Activated T-cell treated with anti-CD3 and anti-CD28 coated beads, Interleukin-2, amount 50 U/mL, for 24 hours (primary cell): ENCODE results near the gene TAS2R46.
"Not testable (repeated sequence)": the region's sequence is repeated elsewhere in the genome, so short reads cannot be mapped to it uniquely, and the experiment has no call there.

Experiments used
- DNase-seq: peaks from one replicate; pipeline ENCODE4 v3.0.0-alpha.2; 2020
- H3K27ac Mint-ChIP-seq: 2 replicates; pipeline ENCODE4 v1.8.0; 2020; ENCODE audit warnings: mild to moderate bottlenecking, mixed read lengths
- H3K27me3 Mint-ChIP-seq: 2 replicates; pipeline ENCODE4 v1.8.0; 2020; ENCODE audit warnings: mixed read lengths
- H3K36me3 Mint-ChIP-seq: 2 replicates; pipeline ENCODE4 v1.8.0; 2020; ENCODE audit warnings: low read depth, mixed read lengths
- H3K4me1 Mint-ChIP-seq: 2 replicates; pipeline ENCODE4 v1.8.0; 2020; ENCODE audit warnings: low read depth, mixed read lengths
- H3K4me3 Mint-ChIP-seq: 2 replicates; pipeline ENCODE4 v1.8.0; 2020; ENCODE audit warnings: mild to moderate bottlenecking, moderate library complexity, mixed read lengths
- H3K9me3 Mint-ChIP-seq: 2 replicates; pipeline ENCODE4 v1.8.0; 2020; ENCODE audit warnings: mixed read lengths

Gene TAS2R46

DNA sequence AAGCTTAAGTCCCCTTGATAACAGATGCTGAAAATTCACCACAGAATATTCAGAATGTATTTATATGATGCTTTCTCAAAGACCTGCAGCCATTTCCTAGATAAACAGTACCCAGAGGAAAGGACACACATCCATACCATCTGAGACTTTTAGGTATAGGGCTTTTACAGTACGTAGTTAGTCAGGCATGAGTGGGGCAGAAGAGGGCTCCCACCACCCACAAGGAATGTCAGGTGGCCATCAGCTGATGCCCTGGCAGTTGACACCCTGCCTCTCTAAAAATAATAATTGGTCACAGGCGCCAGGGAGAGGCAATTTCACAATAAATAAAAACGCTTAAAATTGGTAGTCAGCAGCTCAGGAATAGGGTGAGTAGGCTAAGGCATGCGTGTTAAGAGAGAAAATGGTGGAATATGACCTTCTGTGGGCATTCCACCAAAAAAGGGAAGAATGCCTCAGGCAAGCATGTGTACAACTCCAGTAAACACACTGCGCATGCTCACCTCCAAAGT is 7.8 kb upstream of the TAS2R46 start:
- no peak for DNase-seq
- H3K27ac Mint-ChIP-seq = no peak overlapping the region
- H3K4me3 Mint-ChIP-seq = no peak overlapping the region
- H3K27me3 Mint-ChIP-seq = no peaks in the 10 kb centered on the region
- H3K4me1 Mint-ChIP-seq = peaks cover 11% of the 10 kb centered on the region
- H3K36me3 Mint-ChIP-seq = peaks cover 55% of the 10 kb centered on the region
- no peaks in the 10 kb centered on the region for H3K9me3 Mint-ChIP-seq

DNA sequence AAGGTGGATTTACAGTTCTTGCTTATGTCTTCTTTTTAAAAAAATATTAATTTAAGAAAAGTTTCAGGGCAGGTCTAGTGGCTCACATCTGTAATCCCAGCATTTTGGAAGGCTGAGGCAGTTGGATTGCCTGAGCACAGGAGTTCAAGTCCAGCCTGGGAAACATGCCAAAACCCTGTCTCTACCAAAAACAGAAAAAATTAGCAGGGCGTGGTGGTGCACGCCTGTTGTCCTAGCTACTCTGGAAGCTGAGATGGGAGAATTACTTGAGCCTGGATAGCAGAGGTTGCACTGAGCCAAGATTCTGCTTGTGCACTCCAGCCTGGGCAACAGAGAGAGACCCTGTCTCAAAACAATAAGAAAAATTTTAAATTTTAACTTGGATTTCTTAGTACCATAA is 5.4 kb upstream of the TAS2R46 start:
- no peaks in the 10 kb centered on the region for H3K27me3 Mint-ChIP-seq
- DNase-seq = no peak
- H3K4me3 Mint-ChIP-seq = no peak overlapping the region
- peaks cover 42% of the 10 kb centered on the region for H3K36me3 Mint-ChIP-seq
- no peaks in the 10 kb centered on the region for H3K9me3 Mint-ChIP-seq
- no peak overlapping the region for H3K27ac Mint-ChIP-seq
- peaks cover 22% of the 10 kb centered on the region for H3K4me1 Mint-ChIP-seq

DNA sequence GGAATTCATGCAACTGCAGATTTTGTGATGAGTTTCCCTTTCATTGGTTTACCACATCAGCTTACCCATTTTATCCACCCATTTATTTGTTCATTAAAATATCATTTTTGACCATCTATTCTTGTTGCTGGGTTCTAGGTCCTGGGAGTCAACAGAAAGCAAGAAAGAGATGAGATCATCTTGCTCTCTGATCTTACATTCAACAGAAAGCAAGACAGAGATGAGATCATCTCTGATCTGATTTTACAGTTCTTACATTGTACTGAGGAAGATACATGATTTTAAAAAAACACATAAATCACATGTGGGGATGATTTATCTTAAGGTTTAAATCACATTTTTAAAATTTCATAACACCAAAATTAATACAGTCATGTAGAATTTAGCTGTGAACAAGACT is 2.3 kb downstream of the TAS2R46 start:
- H3K4me3 Mint-ChIP-seq = no peak overlapping the region
- no peak overlapping the region for H3K27ac Mint-ChIP-seq
- no peaks in the 10 kb centered on the region for H3K27me3 Mint-ChIP-seq
- no peak for DNase-seq
- H3K4me1 Mint-ChIP-seq = peaks cover 29% of the 10 kb centered on the region
- H3K36me3 Mint-ChIP-seq = peaks cover 39% of the 10 kb centered on the region
- peaks cover 7% of the 10 kb centered on the region for H3K9me3 Mint-ChIP-seq

DNA sequence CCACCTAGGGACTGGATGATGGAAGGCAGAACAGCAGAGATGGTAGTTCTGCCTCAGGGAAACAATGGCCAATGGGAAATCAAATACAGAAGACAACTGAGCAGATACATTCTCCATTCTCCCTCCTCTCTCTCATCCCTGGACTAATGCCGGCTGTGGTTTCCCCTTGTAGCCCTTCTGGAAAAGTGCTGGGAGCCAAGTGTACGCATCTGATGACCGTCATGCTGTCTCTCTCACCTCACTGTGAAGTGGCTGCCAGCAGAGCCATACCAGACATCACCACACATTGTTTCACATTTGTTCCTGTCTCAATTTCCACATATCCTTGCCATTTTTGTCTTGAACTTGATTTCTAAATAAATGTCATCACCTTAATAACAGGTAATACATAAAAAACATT is 3.1 kb downstream of the TAS2R46 start:
- Mint-ChIP-seq H3K36me3 (peaks cover 39% of the 10 kb centered on the region), H3K9me3 (peaks cover 7% of the 10 kb centered on the region), H3K4me1 (peaks cover 26% of the 10 kb centered on the region), H3K27ac (no peak overlapping the region), H3K27me3 (no peaks in the 10 kb centered on the region), H3K4me3 (no peak overlapping the region)
- no peak for DNase-seq

DNA sequence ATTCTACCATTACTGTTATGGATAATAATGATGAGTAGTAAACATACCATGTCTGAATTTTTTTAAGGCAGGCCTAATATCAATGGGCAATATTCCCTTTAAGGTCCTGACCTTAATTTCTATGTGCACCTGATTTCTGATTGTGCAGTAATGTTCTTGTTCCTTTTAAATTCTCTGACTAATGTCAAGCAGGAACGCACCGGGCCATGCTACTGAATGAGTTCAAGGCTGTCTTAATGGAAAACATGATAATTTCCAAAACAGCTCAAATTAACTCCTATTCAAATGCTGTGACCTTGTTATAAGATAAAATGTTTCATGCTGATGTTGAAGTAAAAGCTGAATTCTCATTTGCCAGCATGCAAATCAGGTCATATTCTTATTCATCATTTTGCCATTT is 6.8 kb downstream of the TAS2R46 start:
- no peak overlapping the region for H3K4me3 Mint-ChIP-seq
- H3K9me3 Mint-ChIP-seq = peaks cover 25% of the 10 kb centered on the region
- H3K4me1 Mint-ChIP-seq = peaks cover 6% of the 10 kb centered on the region
- DNase-seq = no peak
- peaks cover 68% of the 10 kb centered on the region for H3K36me3 Mint-ChIP-seq
- H3K27ac Mint-ChIP-seq = no peak overlapping the region
- no peaks in the 10 kb centered on the region for H3K27me3 Mint-ChIP-seq

DNA sequence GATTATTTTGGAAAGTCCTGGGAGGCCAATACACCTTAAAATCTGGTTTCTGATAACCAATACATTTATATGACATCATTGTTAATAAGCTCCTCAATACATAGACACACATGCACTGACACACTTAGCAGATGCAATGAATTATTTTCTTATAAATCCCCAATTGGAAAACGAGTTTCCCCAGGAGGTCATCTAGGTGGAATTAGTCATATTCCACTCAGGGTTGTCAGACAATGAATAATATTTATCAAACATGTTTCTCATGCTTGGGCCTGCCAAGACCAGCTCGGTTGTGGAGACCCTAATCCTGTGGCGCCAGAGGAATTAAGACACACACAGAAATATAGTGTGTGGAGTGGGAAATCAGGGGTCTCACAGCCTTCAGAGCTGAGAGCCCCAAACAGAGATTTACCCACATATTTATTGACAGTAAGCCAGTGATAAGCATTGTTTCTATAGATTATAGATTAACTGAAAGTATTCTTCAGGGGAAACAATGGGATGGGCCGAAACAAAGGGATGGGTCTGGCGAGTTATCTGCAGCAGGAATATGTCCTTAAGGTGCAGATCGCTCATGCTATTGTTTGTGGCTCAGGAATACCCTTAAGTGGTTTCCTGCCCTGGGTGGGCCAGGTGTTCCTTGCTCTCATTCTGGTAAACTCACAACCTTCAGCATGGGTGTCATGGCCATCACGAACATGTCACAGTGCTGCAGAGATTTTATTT is 12.1 kb downstream of the TAS2R46 start:
- peaks cover 80% of the 10 kb centered on the region for H3K36me3 Mint-ChIP-seq
- H3K27me3 Mint-ChIP-seq, H3K4me3 Mint-ChIP-seq, H3K27ac Mint-ChIP-seq, H3K4me1 Mint-ChIP-seq, DNase-seq: not testable (repeated sequence)
- peaks cover 18% of the 10 kb centered on the region for H3K9me3 Mint-ChIP-seq

DNA sequence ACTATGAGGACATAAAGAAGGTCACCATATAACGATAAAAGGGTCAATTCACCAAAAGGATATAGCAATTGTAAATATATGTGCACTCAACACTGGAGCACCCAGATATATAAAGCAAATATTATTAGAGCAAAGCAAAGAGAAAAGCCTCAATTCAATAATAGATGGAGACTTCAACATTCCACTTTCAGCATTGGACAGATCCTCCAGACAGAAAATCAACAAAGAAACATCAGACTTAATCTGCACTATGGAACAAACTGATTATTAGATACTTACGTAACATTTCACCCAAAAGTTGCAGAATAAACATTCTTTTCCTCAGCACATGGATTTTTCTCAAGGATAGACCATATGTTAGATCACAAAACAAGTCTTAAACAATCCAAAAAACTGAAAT is 20.7 kb downstream of the TAS2R46 start:
- H3K36me3 Mint-ChIP-seq = peaks cover 78% of the 10 kb centered on the region
- H3K4me1 Mint-ChIP-seq = peaks cover 14% of the 10 kb centered on the region

DNA sequence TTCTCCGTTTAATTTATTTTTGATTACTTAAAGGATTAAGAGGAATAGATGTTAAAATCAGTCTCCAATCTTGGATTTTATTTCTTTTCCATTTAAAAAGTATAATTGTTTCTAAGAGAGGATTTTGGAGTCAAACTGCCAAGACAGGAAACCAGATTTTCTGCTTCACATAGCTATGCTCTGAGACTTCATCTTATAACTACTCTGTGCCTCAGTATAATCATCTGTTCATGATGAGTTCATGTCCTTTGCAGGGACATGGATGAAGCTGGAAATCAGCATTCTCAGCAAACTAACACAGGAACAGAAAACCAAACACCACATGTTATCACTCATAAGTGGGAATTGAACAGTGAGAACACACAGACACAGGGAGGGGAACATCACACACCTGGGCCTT is 21.9 kb downstream of the TAS2R46 start:
- no peak for DNase-seq
- peaks cover 78% of the 10 kb centered on the region for H3K36me3 Mint-ChIP-seq
- H3K27ac Mint-ChIP-seq = no peak overlapping the region
- H3K9me3 Mint-ChIP-seq = peaks cover 3% of the 10 kb centered on the region
- H3K4me3 Mint-ChIP-seq = no peak overlapping the region
- peaks cover 14% of the 10 kb centered on the region for H3K4me1 Mint-ChIP-seq
- no peaks in the 10 kb centered on the region for H3K27me3 Mint-ChIP-seq

More for the DNA sequence above, 20.7 kb downstream of the TAS2R46 start:
- H3K27ac Mint-ChIP-seq, H3K27me3 Mint-ChIP-seq, H3K9me3 Mint-ChIP-seq, H3K4me3 Mint-ChIP-seq, DNase-seq: not testable (repeated sequence)

DNA sequence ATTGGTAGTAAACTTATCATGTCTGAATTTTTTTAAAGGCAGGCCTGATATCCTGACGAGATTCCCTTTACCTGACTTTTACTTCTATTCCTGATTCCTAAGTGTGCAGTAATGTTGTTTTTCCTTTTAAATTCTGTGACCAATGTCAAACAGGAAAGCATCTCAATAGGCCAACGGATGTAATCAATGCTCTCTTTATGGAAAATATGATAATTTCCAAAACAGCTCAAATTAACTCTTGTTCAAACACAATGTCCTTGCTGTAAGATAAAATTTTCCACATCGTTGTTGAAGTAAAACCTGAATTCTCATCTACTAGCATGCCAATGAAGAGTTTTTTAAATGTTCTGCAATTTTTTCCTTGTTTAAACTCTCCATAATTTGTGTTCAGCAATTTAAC is 22.9 kb downstream of the TAS2R46 start:
- Mint-ChIP-seq H3K4me1 (peaks cover 10% of the 10 kb centered on the region), H3K9me3 (peaks cover under 1% of the 10 kb centered on the region), H3K36me3 (peaks cover 70% of the 10 kb centered on the region), H3K4me3 (no peak overlapping the region), H3K27me3 (no peaks in the 10 kb centered on the region), H3K27ac (no peak overlapping the region)
- DNase-seq = no peak

DNA sequence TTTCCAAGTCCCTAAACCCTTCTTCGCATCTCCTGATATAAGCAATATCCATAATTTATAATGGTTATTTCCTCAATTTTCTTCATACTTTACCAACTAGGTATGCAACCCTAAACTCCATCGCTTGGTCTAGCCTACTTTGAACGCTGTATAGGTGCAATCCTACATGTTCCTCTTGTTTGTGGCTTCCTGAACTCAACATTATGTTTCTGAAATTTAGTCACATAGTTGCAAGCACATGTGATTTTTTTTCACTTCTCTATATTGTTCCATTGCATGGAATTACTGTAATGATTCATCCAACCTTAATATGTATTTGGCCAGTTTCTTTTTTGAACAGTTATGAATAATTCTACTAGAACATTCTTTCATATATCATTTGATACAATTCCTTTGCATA is 28.1 kb downstream of the TAS2R46 start:
- not testable (repeated sequence) for H3K4me3 Mint-ChIP-seq, H3K27ac Mint-ChIP-seq, H3K4me1 Mint-ChIP-seq, H3K27me3 Mint-ChIP-seq, DNase-seq, H3K9me3 Mint-ChIP-seq
- peaks cover 56% of the 10 kb centered on the region for H3K36me3 Mint-ChIP-seq

DNA sequence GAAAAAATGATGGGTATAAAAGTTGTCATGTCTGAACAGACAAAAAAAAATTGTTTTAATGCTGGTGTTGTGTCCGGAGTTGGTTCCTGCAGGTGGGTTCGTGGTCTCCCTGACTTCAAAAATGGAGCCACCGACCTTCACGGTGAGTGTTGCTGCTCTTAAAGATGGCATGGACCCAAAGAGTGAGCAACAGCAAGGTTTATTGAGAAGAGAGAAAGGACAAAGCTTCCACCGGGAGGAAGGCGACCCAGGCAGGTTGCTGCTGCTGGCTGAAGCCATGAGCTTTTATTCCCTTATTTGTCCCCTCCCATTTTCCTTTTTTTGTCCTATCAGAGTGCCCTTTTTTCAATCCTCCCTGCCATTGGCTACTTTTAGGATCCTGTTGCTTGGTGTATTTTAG is 30.8 kb downstream of the TAS2R46 start, which contains the start of gene TAS2R31:
Gene TAS2R31, minus strand, starts transcription at position 101 of the 400 bp plus-strand sequence. Its CDS starts 72 bp downstream, at position 29.
- Mint-ChIP-seq H3K27ac (no peak within 1 kb of the TSS), H3K4me3 (no peak within 1 kb of the TSS), H3K4me1 (peaks cover 5% of the 10 kb centered on the region), H3K36me3 (peaks cover 68% of the 10 kb centered on the region), H3K9me3 (peaks cover 3% of the 10 kb centered on the region), H3K27me3 (no peaks in the 10 kb centered on the region)
- no peak for DNase-seq

DNA sequence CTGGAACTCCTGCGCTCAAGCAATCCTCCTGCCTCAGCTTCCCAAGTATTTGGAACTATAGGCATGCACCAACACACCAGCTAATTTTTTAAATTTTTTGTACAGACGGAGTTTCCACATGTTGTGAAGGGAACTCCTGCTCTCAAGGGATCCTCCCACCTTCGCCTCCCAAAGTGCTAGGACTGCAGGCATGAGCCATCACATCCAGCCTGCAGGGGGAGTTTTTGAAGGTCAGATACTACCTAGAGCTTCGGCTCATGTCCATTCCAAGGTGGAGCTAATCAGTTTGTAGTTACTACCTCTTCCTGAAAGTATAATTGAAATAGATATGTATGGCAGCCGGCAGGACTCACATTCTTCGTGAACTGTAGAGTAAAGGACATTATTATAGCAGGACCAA is 36.0 kb downstream of the TAS2R46 start:
- Mint-ChIP-seq H3K4me1 (peaks cover 12% of the 10 kb centered on the region), H3K27ac (no peak overlapping the region), H3K9me3 (peaks cover 8% of the 10 kb centered on the region), H3K36me3 (peaks cover 65% of the 10 kb centered on the region), H3K4me3 (no peak overlapping the region), H3K27me3 (no peaks in the 10 kb centered on the region)
- DNase-seq = no peak

DNA sequence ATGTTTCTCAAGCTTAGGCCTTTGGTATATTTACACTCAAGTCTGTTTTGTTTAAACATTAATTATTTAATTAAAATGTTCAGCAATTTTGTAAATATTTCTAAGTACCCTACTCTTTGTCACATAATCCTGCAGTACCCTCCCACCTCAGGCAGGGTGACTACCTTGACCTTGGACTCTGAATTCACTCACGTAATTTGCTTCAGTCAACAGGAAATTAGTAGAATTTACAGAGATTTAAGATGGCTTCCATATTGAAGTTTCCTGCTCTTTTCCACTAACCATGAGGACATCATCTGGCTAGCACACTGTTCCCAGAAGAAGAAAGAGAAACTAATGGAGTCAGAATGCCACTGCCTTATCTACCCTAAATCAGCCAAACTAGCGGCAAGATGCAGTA is 38.7 kb downstream of the TAS2R46 start:
- Mint-ChIP-seq H3K27ac (no peak overlapping the region), H3K27me3 (no peaks in the 10 kb centered on the region), H3K9me3 (peaks cover 5% of the 10 kb centered on the region), H3K4me1 (peaks cover 10% of the 10 kb centered on the region), H3K4me3 (no peak overlapping the region), H3K36me3 (peaks cover 64% of the 10 kb centered on the region)
- no peak for DNase-seq

DNA sequence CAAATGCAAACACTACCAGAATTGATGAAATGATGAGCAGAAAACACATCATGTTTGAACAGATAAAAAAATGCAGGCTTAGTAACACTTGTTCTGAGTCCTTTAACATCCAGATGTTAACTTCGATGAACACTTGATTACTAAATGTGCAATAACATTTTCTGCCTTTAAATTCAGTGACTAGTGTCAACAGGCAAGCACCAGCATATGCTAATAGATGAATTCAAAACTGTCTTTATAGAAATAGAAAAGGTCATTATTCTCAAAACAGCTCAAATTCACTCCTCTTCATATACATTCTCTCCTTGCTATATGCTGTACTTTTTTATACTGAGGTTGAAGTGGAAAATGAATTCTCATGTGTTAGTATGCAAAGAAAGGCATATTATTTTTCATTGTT is 39.6 kb downstream of the TAS2R46 start, which contains the start of gene TAS2R19:
Gene TAS2R19, minus strand, starts transcription at position 101 of the 400 bp plus-strand sequence. Its CDS starts 49 bp downstream, at position 52.
- Mint-ChIP-seq H3K4me1 (peaks cover 10% of the 10 kb centered on the region), H3K4me3 (no peak within 1 kb of the TSS), H3K9me3 (peaks cover 5% of the 10 kb centered on the region), H3K27ac (peak within 1 kb of the TSS; percentile 36), H3K36me3 (peaks cover 63% of the 10 kb centered on the region), H3K27me3 (no peaks in the 10 kb centered on the region)
- DNase-seq = no peak

DNA sequence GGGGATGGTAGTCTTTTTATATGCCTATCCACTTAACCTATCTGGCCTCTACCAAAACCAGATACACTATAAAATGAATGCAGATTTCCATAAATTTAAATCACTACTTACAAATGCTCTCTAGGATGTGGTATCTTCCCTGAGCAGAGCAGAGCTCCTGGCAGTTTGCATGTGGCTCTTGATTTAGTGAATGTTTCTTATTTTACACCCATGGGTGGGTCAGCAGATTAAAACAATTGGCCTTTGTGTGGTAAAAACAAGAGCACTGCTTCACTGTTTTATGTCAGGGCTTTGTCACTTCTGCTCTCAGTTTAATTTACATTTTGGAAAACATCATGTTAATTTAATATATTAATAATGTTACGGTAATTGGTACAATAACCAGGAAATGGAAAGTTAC is 45.2 kb downstream of the TAS2R46 start:
- Mint-ChIP-seq H3K27me3 (no peaks in the 10 kb centered on the region), H3K36me3 (peaks cover 51% of the 10 kb centered on the region), H3K4me3 (no peak overlapping the region), H3K9me3 (no peaks in the 10 kb centered on the region), H3K27ac (no peak overlapping the region), H3K4me1 (peaks cover 12% of the 10 kb centered on the region)
- no peak for DNase-seq
